ENCODE measurements around the gene FAM3C. TPM values are rescaled to one million over a fixed set of nuclear protein-coding genes. Genes with fewer than 3 reads are reported as not detected.

FAM3C gene
- total and polyA plus RNA-seq, 4 donors = 26.3 to 62.2 (median 37.6) TPM

- Histone ChIP-seq H3K27ac (ENCODE audit: low read depth in 1 of 2, low read length in 1 of 2) (no peak overlapping the region), H3K4me1 (ENCODE audit: control insufficient read depth in 5 of 5, insufficient read depth in 5 of 5, low read length in 5 of 5) (peaks cover 0 to 18% (median 8%) of the 10 kb centered on the region in 5 donors), H3K4me3 (no peak overlapping the region), H3K36me3 (ENCODE audit: control insufficient read depth in 4 of 4, insufficient read depth in 4 of 4, low read length in 4 of 4) (peaks cover 0 to 16% (median 5%) of the 10 kb centered on the region in 4 donors), H3K27me3 (ENCODE audit: control insufficient read depth in 3 of 3, insufficient read depth in 3 of 3, low read length in 2 of 3) (no peaks in the 10 kb centered on the region), H3K9ac (ENCODE audit: insufficient read depth in 1 of 2, low read length in 2 of 2) (no peak overlapping the region), H3K9me3 (ENCODE audit: control insufficient read depth in 4 of 4, insufficient read depth in 3 of 4, low read length in 3 of 4) (no peaks in the 10 kb centered on the region)
- DNase-seq (peak in 2 of 3 donors; percentile 54 to 77), ATAC-seq (ENCODE audit: insufficient read depth, low FRiP score) (no peak)
- TF ChIP-seq CTCF (IDR thresholded peaks at IDR 0.05; ENCODE audit: control extremely low read depth, extremely low read depth) = no peak
- WGBS, 2 donors = 87 to 94% methylated on average over 2 of the region's 2 CpGs
Observed at GRCh38 chr7:121372376-121373010, 23.6 kb downstream of the FAM3C start.

- peaks cover 0 to 18% (median 8%) of the 10 kb centered on the region in 5 donors for H3K4me1 ChIP-seq (ENCODE audit: control insufficient read depth in 5 of 5, insufficient read depth in 5 of 5, low read length in 5 of 5)
- TF ChIP-seq CTCF (IDR thresholded peaks at IDR 0.05; ENCODE audit: control extremely low read depth, extremely low read depth) = no peak
- H3K27ac ChIP-seq (ENCODE audit: low read depth in 1 of 2, low read length in 1 of 2) = no peak overlapping the region
- DNase-seq (no peak), ATAC-seq (ENCODE audit: insufficient read depth, low FRiP score) (no peak)
- H3K9me3 ChIP-seq (ENCODE audit: control insufficient read depth in 4 of 4, insufficient read depth in 3 of 4, low read length in 3 of 4) = no peaks in the 10 kb centered on the region
- H3K9ac ChIP-seq (ENCODE audit: insufficient read depth in 1 of 2, low read length in 2 of 2) = no peak overlapping the region
- no peak overlapping the region for H3K4me3 ChIP-seq
- no peaks in the 10 kb centered on the region for H3K27me3 ChIP-seq (ENCODE audit: control insufficient read depth in 3 of 3, insufficient read depth in 3 of 3, low read length in 2 of 3)
- peaks cover 0 to 13% (median 5%) of the 10 kb centered on the region in 4 donors for H3K36me3 ChIP-seq (ENCODE audit: control insufficient read depth in 4 of 4, insufficient read depth in 4 of 4, low read length in 4 of 4)
- WGBS, 2 donors = 77 to 78% methylated on average over 2 of the region's 2 CpGs
Observed at GRCh38 chr7:121371883-121372282, 24.2 kb downstream of the FAM3C start.

GRCh38 chr7:121371367-121371766 is 24.7 kb downstream of the FAM3C start:
- H3K9me3 ChIP-seq (ENCODE audit: control insufficient read depth in 4 of 4, insufficient read depth in 3 of 4, low read length in 3 of 4) = no peaks in the 10 kb centered on the region
- no peak overlapping the region for H3K9ac ChIP-seq (ENCODE audit: insufficient read depth in 1 of 2, low read length in 2 of 2)
- TF ChIP-seq CTCF (IDR thresholded peaks at IDR 0.05; ENCODE audit: control extremely low read depth, extremely low read depth) = no peak
- peaks cover 0 to 18% (median 8%) of the 10 kb centered on the region in 5 donors for H3K4me1 ChIP-seq (ENCODE audit: control insufficient read depth in 5 of 5, insufficient read depth in 5 of 5, low read length in 5 of 5)
- ATAC-seq (ENCODE audit: insufficient read depth, low FRiP score) (no peak), DNase-seq (no peak)
- H3K36me3 ChIP-seq (ENCODE audit: control insufficient read depth in 4 of 4, insufficient read depth in 4 of 4, low read length in 4 of 4) = peaks cover 0 to 9% (median 4%) of the 10 kb centered on the region in 4 donors
- WGBS, 2 donors = 81 to 98% methylated on average over 1 of the region's 1 CpG
- H3K4me3 ChIP-seq = no peak overlapping the region
- no peak overlapping the region for H3K27ac ChIP-seq (ENCODE audit: low read depth in 1 of 2, low read length in 1 of 2)
- H3K27me3 ChIP-seq (ENCODE audit: control insufficient read depth in 3 of 3, insufficient read depth in 3 of 3, low read length in 2 of 3) = no peaks in the 10 kb centered on the region

All from lung (tissue), 12 donors.